ENCODE data around the gene TRIM15. TPM values are rescaled to one million over a fixed set of nuclear protein-coding genes. Genes with fewer than 3 reads are reported as not detected.
"Not testable (repeated sequence)": the region's sequence is repeated elsewhere in the genome, so short reads cannot be mapped to it uniquely, and the experiment has no call there.

TRIM15 gene
- total RNA-seq (not detected), polyA plus RNA-seq (under 1 TPM; 0.01 to 0.06 TPM)
- long read RNA-seq, donor 1, result 0 reads
- long read RNA-seq, donor 2, result 0 reads
- long read RNA-seq, donor 3, result 0 reads
- long read RNA-seq, donor 4, result 0 reads
- long read RNA-seq, donor 5, result 0 reads

DNA sequence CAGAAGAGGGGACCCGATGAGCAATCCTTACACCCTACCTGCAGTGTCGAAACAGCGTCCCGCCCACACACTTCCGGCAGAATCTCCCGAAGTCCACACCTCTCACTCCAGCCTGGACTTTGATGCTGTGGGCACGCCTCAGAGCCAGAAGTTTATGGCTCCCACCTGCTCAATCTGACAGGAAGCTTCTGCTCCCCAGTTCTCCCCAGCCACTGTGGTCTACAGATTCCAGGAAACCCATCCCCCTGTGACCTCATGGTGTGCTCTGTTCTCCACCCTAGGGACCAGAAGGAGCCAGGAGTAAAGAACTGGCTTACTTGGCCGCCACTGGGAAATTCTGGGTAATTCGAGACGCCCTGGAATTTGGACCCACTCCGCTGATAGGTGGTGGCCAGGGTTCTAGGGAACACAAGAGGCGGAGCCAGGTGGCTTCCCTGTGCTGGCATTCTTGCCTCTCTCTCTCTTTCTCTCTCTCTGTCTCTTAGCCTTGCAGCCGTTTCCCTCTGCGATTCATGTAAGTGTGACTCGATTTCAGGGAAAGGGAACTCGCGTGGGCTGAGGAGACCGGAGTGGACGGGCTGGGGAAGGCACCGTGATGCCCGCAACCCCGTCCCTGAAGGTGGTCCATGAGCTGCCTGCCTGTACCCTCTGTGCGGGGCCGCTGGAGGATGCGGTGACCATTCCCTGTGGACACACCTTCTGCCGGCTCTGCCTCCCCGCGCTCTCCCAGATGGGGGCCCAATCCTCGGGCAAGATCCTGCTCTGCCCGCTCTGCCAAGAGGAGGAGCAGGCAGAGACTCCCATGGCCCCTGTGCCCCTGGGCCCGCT, at the start of gene TRIM15:
TSS of gene TRIM15 (plus strand) at position 457 of the 828 bp plus-strand sequence. CDS start at position 596, 139 bp downstream.
- DNase-seq (no peak), ATAC-seq (ENCODE audit: insufficient read depth, low FRiP score) (no peak)
- WGBS, 2 donors, result 77 to 80% methylated on average over 31 of the region's 31 CpGs
- H3K4me1 ChIP-seq (ENCODE audit: control insufficient read depth in 5 of 5, insufficient read depth in 5 of 5, low read length in 5 of 5), result peaks cover 0 to 1% (median 0%) of the 10 kb centered on the region in 5 donors
- TF ChIP-seq, protein P1, sequence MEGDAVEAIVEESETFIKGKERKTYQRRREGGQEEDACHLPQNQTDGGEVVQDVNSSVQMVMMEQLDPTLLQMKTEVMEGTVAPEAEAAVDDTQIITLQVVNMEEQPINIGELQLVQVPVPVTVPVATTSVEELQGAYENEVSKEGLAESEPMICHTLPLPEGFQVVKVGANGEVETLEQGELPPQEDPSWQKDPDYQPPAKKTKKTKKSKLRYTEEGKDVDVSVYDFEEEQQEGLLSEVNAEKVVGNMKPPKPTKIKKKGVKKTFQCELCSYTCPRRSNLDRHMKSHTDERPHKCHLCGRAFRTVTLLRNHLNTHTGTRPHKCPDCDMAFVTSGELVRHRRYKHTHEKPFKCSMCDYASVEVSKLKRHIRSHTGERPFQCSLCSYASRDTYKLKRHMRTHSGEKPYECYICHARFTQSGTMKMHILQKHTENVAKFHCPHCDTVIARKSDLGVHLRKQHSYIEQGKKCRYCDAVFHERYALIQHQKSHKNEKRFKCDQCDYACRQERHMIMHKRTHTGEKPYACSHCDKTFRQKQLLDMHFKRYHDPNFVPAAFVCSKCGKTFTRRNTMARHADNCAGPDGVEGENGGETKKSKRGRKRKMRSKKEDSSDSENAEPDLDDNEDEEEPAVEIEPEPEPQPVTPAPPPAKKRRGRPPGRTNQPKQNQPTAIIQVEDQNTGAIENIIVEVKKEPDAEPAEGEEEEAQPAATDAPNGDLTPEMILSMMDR (IDR thresholded peaks at IDR 0.05; ENCODE audit: control extremely low read depth, extremely low read depth), result no peak
- H3K36me3 ChIP-seq (ENCODE audit: control insufficient read depth in 4 of 4, insufficient read depth in 4 of 4, low read length in 4 of 4), result no peaks in the 10 kb centered on the region
- no peak within 1 kb of the TSS for H3K27ac ChIP-seq (ENCODE audit: low read depth in 1 of 2, low read length in 1 of 2)
- no peak within 1 kb of the TSS for H3K4me3 ChIP-seq
- no peak within 1 kb of the TSS for H3K9ac ChIP-seq (ENCODE audit: insufficient read depth in 1 of 2, low read length in 2 of 2)
- H3K9me3 ChIP-seq (ENCODE audit: control insufficient read depth in 4 of 4, insufficient read depth in 3 of 4, low read length in 3 of 4), result no peaks in the 10 kb centered on the region
- peaks cover 0 to 29% (median 13%) of the 10 kb centered on the region in 3 donors for H3K27me3 ChIP-seq (ENCODE audit: control insufficient read depth in 3 of 3, insufficient read depth in 3 of 3, low read length in 2 of 3)

DNA sequence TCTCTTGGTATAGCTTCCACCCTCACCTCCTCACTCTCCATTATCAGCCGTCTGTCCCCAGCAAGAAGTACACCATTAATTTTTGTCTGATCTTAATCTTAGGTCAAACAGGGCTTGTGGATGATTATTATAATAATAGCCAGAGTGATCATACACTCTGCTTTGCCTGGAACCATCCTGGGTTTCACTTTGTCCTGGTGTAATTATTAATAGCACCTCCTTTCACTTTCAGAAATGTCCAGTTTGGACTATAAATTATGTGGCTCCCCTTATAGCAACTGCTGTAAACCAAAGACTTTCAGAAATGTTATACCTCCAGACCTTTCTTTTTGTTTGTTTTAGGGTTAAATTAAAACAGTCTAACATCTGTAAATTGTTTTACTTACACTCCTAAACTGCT, 49.5 kb upstream of the TRIM15 start:
- Histone ChIP-seq H3K4me1 (ENCODE audit: control insufficient read depth in 5 of 5, insufficient read depth in 5 of 5, low read length in 5 of 5) (no peaks in the 10 kb centered on the region), H3K36me3 (ENCODE audit: control insufficient read depth in 4 of 4, insufficient read depth in 4 of 4, low read length in 4 of 4) (no peaks in the 10 kb centered on the region), H3K27me3 (ENCODE audit: control insufficient read depth in 3 of 3, insufficient read depth in 3 of 3, low read length in 2 of 3) (peaks cover 0 to 54% (median 41%) of the 10 kb centered on the region in 3 donors), H3K9ac (ENCODE audit: insufficient read depth in 1 of 2, low read length in 2 of 2) (no peak overlapping the region), H3K4me3 (no peak overlapping the region), H3K27ac (ENCODE audit: low read depth in 1 of 2, low read length in 1 of 2) (no peak overlapping the region), H3K9me3 (ENCODE audit: control insufficient read depth in 4 of 4, insufficient read depth in 3 of 4, low read length in 3 of 4) (no peaks in the 10 kb centered on the region)
- TF ChIP-seq, protein P1 (IDR thresholded peaks at IDR 0.05; ENCODE audit: control extremely low read depth, extremely low read depth), result no peak
- ATAC-seq (ENCODE audit: insufficient read depth, low FRiP score) (no peak), DNase-seq (no peak)
- 55 to 81% methylated on average over 1 of the region's 1 CpG for WGBS, 2 donors

DNA sequence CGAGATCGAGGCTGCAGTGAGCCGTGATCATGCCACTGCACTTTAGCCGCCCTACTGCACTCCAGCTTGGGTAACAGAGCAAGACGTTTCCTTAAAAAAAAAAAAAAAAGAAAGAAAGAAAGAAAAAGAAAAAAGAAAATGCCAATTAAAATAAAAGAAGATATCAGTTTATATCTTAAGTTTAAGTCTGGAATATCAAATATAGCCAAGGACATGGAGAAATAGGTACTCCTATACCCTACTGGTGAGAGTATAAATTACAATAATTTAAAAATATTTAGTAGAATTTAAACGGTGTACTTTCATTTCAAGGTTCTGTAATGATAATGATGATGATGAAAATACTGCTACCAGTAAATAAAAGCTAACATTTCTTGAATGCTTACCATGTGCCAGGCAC, 46.6 kb upstream of the TRIM15 start:
- TF ChIP-seq, protein P1 (IDR thresholded peaks at IDR 0.05; ENCODE audit: control extremely low read depth, extremely low read depth), result no peak
- Histone ChIP-seq H3K9me3 (ENCODE audit: control insufficient read depth in 4 of 4, insufficient read depth in 3 of 4, low read length in 3 of 4) (no peaks in the 10 kb centered on the region), H3K27ac (ENCODE audit: low read depth in 1 of 2, low read length in 1 of 2) (no peak overlapping the region), H3K4me3 (no peak overlapping the region), H3K4me1 (ENCODE audit: control insufficient read depth in 5 of 5, insufficient read depth in 5 of 5, low read length in 5 of 5) (no peaks in the 10 kb centered on the region), H3K27me3 (ENCODE audit: control insufficient read depth in 3 of 3, insufficient read depth in 3 of 3, low read length in 2 of 3) (peaks cover 0 to 36% (median 28%) of the 10 kb centered on the region in 3 donors), H3K36me3 (ENCODE audit: control insufficient read depth in 4 of 4, insufficient read depth in 4 of 4, low read length in 4 of 4) (no peaks in the 10 kb centered on the region), H3K9ac (ENCODE audit: insufficient read depth in 1 of 2, low read length in 2 of 2) (no peak overlapping the region)
- ATAC-seq (ENCODE audit: insufficient read depth, low FRiP score), result no peak
- WGBS, 2 donors, result 78 to 81% methylated on average over 6 of the region's 6 CpGs
- no peak for DNase-seq

DNA sequence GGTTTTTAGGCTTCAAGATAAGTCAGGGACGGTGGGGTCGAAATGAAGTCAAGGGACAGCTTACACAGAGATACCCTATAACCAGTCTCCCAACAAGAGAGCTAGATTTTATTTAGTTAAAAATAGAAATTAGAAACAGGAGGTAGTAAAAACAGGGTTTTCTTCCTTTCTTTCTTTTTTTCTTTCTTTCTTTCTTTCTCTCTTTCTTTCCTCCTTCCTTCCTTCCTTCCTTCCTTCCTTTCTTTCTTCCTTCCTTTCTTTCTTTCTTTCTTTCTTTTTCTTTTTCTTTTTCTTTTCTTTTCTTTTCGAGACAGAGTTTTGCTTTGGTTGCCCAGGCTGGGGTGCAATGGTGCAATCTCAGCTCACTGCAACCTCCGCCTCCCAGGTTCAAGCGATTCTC, 44.7 kb upstream of the TRIM15 start:
- H3K4me3 ChIP-seq; H3K9me3 ChIP-seq (ENCODE audit: control insufficient read depth in 4 of 4, insufficient read depth in 3 of 4, low read length in 3 of 4); ATAC-seq (ENCODE audit: insufficient read depth, low FRiP score); H3K36me3 ChIP-seq (ENCODE audit: control insufficient read depth in 4 of 4, insufficient read depth in 4 of 4, low read length in 4 of 4); H3K9ac ChIP-seq (ENCODE audit: insufficient read depth in 1 of 2, low read length in 2 of 2); H3K4me1 ChIP-seq (ENCODE audit: control insufficient read depth in 5 of 5, insufficient read depth in 5 of 5, low read length in 5 of 5); H3K27ac ChIP-seq (ENCODE audit: low read depth in 1 of 2, low read length in 1 of 2); DNase-seq: not testable (repeated sequence)
- H3K27me3 ChIP-seq (ENCODE audit: control insufficient read depth in 3 of 3, insufficient read depth in 3 of 3, low read length in 2 of 3), result peaks cover 0 to 24% (median 10%) of the 10 kb centered on the region in 3 donors
- WGBS, 2 donors, result 89 to 94% methylated on average over 5 of the region's 5 CpGs

Data from lung (tissue), 16 donors.